GDM1 (cell line): ENCODE measurements around the gene MTHFD1.

Experiments used
- DNase-seq: peaks from one replicate; lab custom pipeline; 2025; lab: John Stamatoyannopoulos, UW

Gene MTHFD1

DNA sequence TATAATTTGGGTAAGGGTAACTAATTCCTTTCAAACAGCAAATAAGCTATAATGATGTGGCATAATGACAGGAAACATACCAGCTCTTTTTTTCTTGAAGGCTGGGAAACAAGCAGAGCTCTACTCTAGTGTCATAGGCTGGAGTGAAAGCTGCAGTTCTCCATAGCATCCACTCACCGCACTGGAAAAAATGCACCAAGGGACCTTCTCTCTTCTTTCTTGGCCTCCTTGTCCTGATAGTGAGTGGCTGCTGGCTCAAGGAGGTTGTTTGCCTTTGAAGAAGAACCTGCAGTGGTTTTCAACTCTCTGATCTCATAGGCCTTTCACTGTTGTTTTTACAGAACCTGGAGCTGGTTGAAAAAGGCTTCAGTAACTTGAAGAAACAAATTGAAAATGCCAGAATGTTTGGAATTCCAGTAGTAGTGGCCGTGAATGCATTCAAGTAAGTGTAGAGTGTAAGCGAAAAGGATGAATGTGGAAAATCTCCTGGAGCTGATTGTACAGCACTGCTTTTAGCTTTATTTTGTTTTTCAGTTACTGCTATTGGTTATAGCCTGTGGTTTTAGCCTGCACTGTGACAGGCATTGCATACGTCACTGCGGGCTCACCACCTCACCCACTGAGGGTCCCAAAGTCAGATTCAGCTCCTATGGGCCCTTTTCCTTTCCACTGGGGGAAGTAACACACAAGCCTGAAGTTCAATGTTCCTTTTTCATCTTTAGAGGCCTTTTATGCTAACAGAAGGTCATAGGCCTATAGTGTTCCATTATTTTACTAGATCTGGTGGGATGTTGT is 59.9 kb downstream of the MTHFD1 start:
- DNase-seq: no peak

GRCh38 chr14:64450255-64450654 is 62.1 kb downstream of the MTHFD1 start:
- DNase-seq: no peak

DNA sequence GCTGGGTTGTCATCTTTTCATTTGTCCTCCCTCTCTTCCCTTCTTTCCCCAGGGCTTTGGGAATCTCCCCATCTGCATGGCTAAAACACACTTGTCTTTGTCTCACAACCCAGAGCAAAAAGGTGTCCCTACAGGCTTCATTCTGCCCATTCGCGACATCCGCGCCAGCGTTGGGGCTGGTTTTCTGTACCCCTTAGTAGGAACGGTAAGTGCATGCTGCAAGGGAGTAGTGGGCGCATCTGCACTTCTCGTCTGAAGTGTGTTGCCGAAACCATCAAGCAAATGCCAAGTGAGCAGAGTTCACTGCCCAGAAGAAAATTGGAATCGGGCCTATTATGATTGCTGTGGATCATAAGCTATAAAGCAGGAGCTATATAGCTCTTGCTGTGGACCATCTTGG is 66.5 kb downstream of the MTHFD1 start:
- DNase-seq: no peak

GRCh38 chr14:64459405-64460136 is 71.4 kb downstream of the MTHFD1 start:
- no peak for DNase-seq

- no peak for DNase-seq
These were observed 73.1 kb downstream of the MTHFD1 start for GRCh38 chr14:64461221-64461620.

GRCh38 chr14:64463195-64463594 is 75.0 kb downstream of the MTHFD1 start:
- DNase-seq: no peak

- DNase-seq: no peak
These were observed 75.7 kb downstream of the MTHFD1 start for GRCh38 chr14:64463873-64464272.

GRCh38 chr14:64464651-64465050 is 76.5 kb downstream of the MTHFD1 start:
- no peak for DNase-seq

GRCh38 chr14:64465191-64465822 is 77.2 kb downstream of the MTHFD1 start, which contains the start of gene AKAP5:
AKAP5 (plus strand) TSS chr14:64465499; CDS start chr14:64468395, 2,896 bp downstream.
- peak; percentile 43 for DNase-seq

DNA sequence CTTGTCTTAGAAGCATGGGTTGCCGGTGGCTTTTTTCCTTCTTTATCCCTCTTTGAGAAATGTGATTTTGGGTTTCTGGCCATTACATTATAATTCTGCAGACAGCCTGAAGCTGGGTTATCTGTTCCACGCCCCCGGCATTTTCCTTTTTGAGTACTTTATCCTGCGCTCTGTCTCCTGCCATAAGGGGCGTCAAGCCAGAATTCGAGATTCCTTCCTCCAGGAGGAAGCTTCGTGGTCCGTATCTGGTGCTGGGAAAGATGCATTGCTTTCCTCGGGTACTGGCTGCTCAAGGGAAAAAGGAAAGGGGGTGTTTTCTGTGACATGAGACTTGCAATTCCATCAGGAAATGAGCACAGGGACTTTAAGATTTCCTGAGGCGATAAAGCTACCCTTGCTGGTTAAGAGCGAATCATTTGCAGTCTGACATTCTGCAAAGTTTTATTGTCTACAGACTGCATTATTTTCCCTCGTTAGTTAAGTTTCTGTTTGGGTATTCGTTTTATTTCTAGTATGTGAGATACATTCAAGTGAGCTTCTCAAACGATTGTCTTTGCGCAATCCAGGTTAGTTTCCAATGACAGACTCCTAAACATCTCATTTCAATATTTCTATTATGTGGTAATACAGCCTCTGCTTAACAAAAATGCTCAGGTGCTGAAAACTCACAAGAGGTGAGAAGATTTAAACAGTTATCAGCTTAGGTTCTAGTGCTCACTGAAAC is 77.8 kb downstream of the MTHFD1 start:
- DNase-seq: no peak

DNA sequence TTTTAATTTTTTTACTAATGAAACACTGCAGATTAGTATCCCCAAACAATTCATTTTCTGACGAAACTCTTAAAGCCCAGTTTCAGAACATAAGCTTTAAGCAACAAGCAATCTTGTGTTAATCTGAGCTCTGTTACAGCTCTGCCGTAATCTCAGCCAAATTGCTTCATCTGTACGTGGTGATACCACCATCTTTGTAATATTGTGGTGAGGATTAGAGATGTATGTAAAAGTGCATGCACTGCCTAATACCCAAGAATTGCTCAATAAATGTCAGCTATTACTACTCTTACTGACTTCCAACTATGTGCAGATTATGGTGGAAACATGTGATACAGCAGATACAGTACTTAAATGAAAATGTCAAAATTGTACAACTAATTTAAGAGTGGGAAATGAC is 78.9 kb downstream of the MTHFD1 start:
- no peak for DNase-seq

GRCh38 chr14:64467566-64467965 is 79.4 kb downstream of the MTHFD1 start:
- no peak for DNase-seq

DNA sequence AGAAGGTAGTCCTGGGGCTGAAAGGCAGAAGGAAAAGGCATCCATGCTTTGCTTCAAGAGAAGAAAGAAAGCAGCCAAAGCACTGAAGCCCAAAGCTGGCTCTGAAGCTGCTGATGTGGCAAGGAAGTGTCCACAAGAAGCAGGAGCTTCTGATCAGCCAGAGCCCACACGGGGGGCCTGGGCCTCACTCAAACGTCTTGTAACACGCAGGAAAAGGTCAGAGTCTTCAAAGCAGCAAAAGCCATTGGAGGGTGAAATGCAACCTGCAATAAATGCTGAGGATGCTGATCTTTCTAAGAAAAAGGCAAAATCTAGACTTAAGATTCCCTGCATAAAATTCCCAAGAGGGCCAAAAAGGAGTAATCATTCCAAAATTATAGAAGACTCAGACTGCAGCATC is 80.3 kb downstream of the MTHFD1 start:
- DNase-seq: no peak

GRCh38 chr14:64474041-64474440 is 85.9 kb downstream of the MTHFD1 start:
- no peak for DNase-seq

DNA sequence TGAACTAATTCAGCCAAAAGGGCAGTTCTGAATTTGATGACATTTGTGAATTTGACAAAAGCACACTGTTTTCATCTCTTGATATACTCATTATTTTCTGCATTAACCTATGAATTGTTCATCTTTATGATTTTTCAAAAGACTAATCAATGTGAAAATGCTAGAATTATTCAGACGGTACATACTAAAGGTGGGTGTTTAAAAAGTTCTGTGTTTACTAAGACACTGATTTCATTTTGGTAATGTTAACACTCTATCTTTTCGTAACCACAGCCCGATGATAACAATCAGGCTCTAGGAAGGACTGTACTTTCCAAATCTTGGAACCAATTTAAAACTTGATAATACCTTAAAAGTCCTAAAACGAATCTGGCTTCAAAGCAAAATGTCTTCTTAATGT is 86.5 kb downstream of the MTHFD1 start:
- no peak for DNase-seq

DNA sequence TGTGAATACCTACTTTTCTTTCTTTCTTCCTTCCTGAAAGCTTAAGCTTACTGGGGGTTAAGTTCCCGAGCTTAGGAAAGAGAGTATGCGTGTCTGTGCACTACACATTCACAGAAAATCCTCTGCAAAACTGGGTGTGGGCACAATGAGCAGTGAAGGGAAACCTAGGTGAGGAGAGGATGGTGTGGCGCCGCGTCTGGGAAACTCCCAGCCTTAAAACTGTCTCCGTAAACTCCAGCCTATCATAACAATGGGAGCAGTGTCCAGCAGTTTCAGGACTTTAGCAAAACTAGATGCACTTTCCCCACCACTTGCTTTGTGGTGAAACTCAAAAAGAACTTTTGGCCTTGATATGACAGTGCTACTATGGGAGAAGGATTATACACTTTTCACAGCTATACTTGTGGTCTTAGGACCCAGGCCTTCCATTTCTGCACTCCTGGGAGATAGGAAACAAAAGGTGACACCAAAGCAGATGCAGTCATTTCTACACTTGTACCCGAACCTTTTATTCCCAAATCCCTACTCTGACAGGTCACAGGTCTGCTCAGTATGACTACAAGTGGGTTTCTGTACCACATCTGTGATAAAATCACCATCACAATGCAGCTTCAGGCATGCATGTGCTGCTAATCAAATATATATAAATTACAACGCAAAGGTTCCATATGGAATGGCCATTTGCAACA is 87.6 kb downstream of the MTHFD1 start:
- no peak for DNase-seq

DNA sequence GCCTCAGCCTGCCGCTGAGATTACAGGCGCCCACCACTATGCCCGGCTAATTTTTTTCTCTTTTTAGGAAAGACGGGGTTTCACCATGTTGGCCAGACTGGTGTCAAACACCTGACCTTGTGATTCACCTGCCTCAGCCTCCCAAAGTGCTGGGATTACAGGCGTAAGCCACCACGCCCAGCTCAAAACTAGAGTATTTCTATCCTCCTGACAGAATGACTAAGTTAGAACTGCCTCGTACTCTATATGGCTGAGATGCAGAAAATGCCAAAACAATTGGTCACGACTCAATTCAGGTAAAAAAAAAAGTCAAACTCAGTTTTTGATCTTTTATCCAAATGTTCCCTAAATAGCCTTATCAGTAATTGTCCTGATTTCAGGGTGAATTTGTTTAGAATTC is 88.3 kb downstream of the MTHFD1 start:
- DNase-seq: no peak

- no peak for DNase-seq
These were observed 90.6 kb downstream of the MTHFD1 start for GRCh38 chr14:64478634-64479250.

DNA sequence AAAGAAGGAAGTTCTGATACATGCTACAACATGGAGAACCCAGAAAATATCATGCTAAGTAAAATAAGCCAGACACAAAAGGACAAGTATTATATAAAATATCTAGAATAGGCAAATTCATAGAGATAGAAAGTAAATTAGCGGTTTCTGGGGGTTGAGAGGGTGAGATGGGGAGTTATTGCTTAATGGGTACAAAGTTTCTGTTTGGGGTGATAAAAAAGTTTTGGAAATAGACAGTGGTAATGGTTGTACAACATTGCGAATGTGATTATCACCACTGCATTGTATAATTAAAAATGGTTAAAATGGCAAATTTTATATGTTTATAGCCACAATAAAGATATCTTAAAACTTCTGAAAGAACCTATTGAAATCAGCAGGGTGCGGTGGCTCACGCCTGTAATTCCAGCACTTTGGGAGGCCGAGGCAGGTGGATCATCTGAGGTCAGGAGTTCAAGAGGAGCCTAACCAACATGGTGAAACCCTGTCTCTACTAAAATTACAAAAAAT is 100.5 kb downstream of the MTHFD1 start:
- DNase-seq: no peak

GRCh38 chr14:64491637-64492036 is 103.5 kb downstream of the MTHFD1 start:
- DNase-seq: no peak

DNA sequence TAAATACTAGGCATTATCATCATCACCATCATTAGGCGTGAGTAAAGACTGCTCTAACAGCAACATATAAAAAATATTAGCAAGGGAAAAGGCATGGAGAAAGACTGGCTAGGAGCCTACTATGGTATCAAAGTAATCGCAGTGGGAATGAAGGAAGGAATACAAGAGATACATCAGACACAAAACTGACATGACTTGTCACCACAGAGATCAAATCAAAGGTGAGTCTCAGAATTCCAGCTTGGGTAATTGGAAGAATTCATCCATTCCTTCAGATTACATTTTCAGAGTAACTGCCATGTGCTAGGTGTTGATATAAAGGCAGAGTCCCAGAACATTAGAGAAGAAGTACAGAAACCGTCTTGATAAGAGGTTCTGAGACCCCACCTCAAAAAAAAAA is 105.3 kb downstream of the MTHFD1 start:
- no peak for DNase-seq
